ENCODE results near the gene RTN4R.

Gene RTN4R

DNA sequence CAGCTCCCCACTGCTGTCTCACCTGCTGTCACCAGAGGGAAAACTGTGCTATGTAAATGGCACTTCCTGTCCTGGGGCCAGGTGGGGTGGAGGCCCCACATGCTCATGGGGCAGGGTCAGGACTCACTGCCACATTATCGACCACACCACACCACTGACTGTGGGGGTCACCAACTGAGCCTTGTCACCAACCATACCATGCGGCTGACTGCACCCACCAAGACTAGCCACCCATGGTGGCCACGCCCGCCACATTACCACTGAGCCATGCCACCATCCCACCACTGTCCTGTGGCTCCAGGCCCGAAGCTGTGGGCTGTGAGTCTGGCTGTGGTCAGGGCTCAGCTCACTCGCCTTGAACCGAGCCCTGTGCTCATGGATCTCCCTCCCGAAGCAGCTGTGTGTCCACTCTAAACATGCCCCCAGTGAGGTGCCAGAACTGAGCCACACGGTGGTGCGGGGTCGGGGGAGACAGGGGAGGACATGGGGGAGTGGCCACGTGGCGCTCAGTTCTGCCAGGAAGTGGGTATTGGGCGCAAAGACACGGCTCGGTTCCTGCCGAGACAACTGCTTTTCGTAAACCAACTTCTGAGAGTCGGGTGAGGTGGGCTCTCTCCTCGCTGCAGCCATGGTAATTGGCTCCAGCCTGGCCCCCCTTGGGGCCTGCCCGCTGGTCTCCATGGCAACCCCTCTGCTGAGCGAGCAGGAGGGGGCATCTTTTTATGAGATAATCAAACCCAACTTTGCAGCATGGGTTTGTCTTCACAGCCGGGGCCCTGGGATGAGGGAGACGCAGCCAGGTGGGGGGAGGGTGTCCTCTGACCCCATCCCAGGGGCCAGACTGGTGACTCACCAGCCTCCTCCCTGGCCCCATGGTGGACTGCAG lies 23.2 kb downstream of the RTN4R start (continued):
- TF ChIP-seq, protein P1, sequence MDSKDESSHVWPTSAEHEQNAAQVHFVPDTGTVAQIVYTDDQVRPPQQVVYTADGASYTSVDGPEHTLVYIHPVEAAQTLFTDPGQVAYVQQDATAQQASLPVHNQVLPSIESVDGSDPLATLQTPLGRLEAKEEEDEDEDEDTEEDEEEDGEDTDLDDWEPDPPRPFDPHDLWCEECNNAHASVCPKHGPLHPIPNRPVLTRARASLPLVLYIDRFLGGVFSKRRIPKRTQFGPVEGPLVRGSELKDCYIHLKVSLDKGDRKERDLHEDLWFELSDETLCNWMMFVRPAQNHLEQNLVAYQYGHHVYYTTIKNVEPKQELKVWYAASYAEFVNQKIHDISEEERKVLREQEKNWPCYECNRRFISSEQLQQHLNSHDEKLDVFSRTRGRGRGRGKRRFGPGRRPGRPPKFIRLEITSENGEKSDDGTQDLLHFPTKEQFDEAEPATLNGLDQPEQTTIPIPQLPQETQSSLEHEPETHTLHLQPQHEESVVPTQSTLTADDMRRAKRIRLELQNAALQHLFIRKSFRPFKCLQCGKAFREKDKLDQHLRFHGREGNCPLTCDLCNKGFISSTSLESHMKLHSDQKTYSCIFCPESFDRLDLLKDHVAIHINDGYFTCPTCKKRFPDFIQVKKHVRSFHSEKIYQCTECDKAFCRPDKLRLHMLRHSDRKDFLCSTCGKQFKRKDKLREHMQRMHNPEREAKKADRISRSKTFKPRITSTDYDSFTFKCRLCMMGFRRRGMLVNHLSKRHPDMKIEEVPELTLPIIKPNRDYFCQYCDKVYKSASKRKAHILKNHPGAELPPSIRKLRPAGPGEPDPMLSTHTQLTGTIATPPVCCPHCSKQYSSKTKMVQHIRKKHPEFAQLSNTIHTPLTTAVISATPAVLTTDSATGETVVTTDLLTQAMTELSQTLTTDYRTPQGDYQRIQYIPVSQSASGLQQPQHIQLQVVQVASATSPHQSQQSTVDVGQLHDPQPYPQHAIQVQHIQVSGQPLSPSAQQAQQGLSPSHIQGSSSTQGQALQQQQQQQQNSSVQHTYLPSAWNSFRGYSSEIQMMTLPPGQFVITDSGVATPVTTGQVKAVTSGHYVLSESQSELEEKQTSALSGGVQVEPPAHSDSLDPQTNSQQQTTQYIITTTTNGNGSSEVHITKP (tag by site-specific recombination; IDR thresholded peaks at IDR 0.05), result no peak
- TF ChIP-seq, protein P2, sequence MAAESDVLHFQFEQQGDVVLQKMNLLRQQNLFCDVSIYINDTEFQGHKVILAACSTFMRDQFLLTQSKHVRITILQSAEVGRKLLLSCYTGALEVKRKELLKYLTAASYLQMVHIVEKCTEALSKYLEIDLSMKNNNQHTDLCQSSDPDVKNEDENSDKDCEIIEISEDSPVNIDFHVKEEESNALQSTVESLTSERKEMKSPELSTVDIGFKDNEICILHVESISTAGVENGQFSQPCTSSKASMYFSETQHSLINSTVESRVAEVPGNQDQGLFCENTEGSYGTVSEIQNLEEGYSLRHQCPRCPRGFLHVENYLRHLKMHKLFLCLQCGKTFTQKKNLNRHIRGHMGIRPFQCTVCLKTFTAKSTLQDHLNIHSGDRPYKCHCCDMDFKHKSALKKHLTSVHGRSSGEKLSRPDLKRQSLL (tag by site-specific recombination; IDR thresholded peaks at IDR 0.05), result peak; percentile 71; the same call in 1 of the 2 replicates
- TF ChIP-seq ZNF202 (tag by site-specific recombination; IDR thresholded peaks at IDR 0.05; ENCODE audit: borderline replicate concordance) (no peak), BCL11A (tag by site-specific recombination; IDR thresholded peaks at IDR 0.05; ENCODE audit: low read depth) (no peak), IKZF3 (tag by site-specific recombination; IDR thresholded peaks at IDR 0.05) (peak; percentile 43; the same call in 1 of the 2 replicates), ZNF121 (tag by site-specific recombination; IDR thresholded peaks at IDR 0.05) (no peak), ZBTB20 (tag by site-specific recombination; IDR thresholded peaks at IDR 0.05) (no peak), ZFP3 (tag by site-specific recombination; IDR thresholded peaks at IDR 0.05; ENCODE audit: low read depth) (no peak), KLF1 (tag by site-specific recombination; IDR thresholded peaks at IDR 0.05) (peak; percentile 65; the same call in 1 of the 2 replicates)

DNA sequence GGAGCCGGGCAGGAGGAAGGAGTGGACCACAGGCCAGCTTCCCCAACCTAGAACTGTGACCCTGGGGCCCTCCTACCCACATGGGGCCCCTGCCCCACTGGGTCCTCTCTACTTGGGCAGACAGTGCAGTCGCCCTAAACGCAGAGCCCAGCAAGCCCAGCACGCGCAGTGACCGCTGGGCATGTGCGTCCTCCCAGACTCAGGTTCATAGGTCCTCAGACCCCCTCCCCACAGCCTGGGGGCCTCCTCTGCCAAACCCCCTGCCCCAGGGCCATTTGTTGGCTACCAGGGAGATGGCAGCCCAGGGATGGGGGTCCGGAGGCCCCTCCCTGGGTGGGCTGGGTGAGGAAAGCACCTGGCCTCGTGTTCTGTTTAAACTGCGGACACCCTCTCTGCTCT lies 23.9 kb downstream of the RTN4R start:
- no peaks in the 10 kb centered on the region for H3K9me3 ChIP-seq (ENCODE audit: control insufficient read depth, insufficient read depth, low read depth, low read length)
- H3K36me3 ChIP-seq (ENCODE audit: control insufficient read depth in 2 of 2, insufficient read depth in 1 of 2, low read length in 2 of 2), result peaks cover 0 to 17% of the 10 kb centered on the region in 2 experiments; a peak in 1 of 3 replicates
- H3K4me1 ChIP-seq (ENCODE audit: control insufficient read depth, insufficient read depth, low read length), result peaks cover 16% of the 10 kb centered on the region
- H3K27ac ChIP-seq (ENCODE audit: extremely low read depth, low read depth, low read length), result no peak overlapping the region; the same call in 1 of the 2 replicates
- CTCF ChIA-PET, result interaction anchor here (0.6 to 2.6 kb wide), 2 partner anchors 58 to 88 kb away, joined by 3 to 11 read pairs; no protein-coding TSS in a partner anchor
- no peak for TF ChIP-seq ZNF664 (tag by site-specific recombination; IDR thresholded peaks at IDR 0.05)
- TF ChIP-seq, protein P3, sequence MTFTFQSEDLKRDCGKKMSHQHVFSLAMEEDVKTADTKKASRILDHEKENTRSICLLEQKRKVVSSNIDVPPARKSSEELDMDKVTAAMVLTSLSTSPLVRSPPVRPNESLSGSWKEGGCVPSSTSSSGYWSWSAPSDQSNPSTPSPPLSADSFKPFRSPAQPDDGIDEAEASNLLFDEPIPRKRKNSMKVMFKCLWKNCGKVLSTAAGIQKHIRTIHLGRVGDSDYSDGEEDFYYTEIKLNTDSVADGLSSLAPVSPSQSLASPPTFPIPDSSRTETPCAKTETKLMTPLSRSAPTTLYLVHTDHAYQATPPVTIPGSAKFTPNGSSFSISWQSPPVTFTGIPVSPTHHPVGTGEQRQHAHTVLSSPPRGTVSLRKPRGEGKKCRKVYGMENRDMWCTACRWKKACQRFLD (tag by site-specific recombination; IDR thresholded peaks at IDR 0.05), result no peak
- TF ChIP-seq, protein P4, sequence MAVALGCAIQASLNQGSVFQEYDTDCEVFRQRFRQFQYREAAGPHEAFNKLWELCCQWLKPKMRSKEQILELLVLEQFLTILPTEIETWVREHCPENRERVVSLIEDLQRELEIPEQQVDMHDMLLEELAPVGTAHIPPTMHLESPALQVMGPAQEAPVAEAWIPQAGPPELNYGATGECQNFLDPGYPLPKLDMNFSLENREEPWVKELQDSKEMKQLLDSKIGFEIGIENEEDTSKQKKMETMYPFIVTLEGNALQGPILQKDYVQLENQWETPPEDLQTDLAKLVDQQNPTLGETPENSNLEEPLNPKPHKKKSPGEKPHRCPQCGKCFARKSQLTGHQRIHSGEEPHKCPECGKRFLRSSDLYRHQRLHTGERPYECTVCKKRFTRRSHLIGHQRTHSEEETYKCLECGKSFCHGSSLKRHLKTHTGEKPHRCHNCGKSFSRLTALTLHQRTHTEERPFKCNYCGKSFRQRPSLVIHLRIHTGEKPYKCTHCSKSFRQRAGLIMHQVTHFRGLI (tag by site-specific recombination; IDR thresholded peaks at IDR 0.05), result 0 out of 2 replicates have a peak, but pooled peaks have one; percentile 19
- TF ChIP-seq ZNF621 (tag by site-specific recombination; IDR thresholded peaks at IDR 0.05), result no peak
- H3K4me3 ChIP-seq (ENCODE audit: low read depth, low read length), result no peak overlapping the region
- POLR2A ChIA-PET, result no interaction called here

All from HEK293 (cell line).